WTC11 (cell line): ENCODE results near the gene NPAS3. TPM values are rescaled to one million over a fixed set of nuclear protein-coding genes. Genes with fewer than 3 reads are reported as not detected.

Experiments used
- ATAC-seq: fragments of 200-7000 bp; cut with Tn5 transposase; 2 replicates; pipeline ENCODE4 v1.10.0; 2021; ENCODE audit warnings: mild to moderate bottlenecking, moderate library complexity
- CTCF ChIA-PET: fragments of 300-600 bp; sonication (Branson Sonifier 250); formaldehyde crosslinking; loops from one replicate; lab custom pipeline; 2021; ENCODE audit warnings: antibody characterized with exemption; lab: Charles Lee
- POLR2A ChIA-PET: fragments of 350-600 bp; sonication (Branson Sonifier 250); formaldehyde crosslinking; loops from one replicate; lab custom pipeline; 2021; ENCODE audit warnings: antibody characterized with exemption; lab: Charles Lee
- DNase-seq: peaks from one replicate; pipeline ENCODE4 v3.0.0; 2021; ENCODE audit warnings: low spot score
- H3K27ac Mint-ChIP-seq: 2 replicates; pipeline ENCODE4 v1.8.0; 2021; ENCODE audit warnings: mixed read lengths
- H3K27me3 Mint-ChIP-seq: 2 replicates; pipeline ENCODE4 v1.8.0; 2021; ENCODE audit warnings: low read depth, mild to moderate bottlenecking, moderate library complexity, mixed read lengths
- H3K36me3 Mint-ChIP-seq: 2 replicates; pipeline ENCODE4 v1.8.0; 2021; ENCODE audit warnings: mixed read lengths
- H3K4me1 Mint-ChIP-seq: 2 replicates; pipeline ENCODE4 v1.8.0; 2022; ENCODE audit warnings: mixed read lengths
- H3K4me3 Mint-ChIP-seq: 2 replicates; pipeline ENCODE4 v1.8.0; 2021; ENCODE audit warnings: mild to moderate bottlenecking, moderate library complexity, mixed read lengths
- H3K9me3 Mint-ChIP-seq: 2 replicates; pipeline ENCODE4 v1.8.0; 2021; ENCODE audit warnings: mixed read lengths
- CREB1 ChIP-seq: sonication (generic); formaldehyde crosslinking; IDR thresholded peaks from 2 replicates; pipeline ENCODE4 v1.8.0; 2023; ENCODE audit warnings: mild to moderate bottlenecking, missing genetic modification reagents
- E2F5 ChIP-seq: sonication (generic); formaldehyde crosslinking; IDR thresholded peaks from 2 replicates; pipeline ENCODE4 v1.8.1; 2022; ENCODE audit warnings: mild to moderate bottlenecking, moderate library complexity, missing genetic modification reagents
- EMX1 ChIP-seq: fragments of 250-450 bp; sonication (Bioruptor Pico); IDR thresholded peaks from 2 replicates; pipeline ENCODE4 v1.8.0; 2021; ENCODE audit warnings: mild to moderate bottlenecking
- FOXP1 ChIP-seq: sonication (generic); formaldehyde crosslinking; IDR thresholded peaks from 2 replicates; pipeline ENCODE4 v1.8.0; 2022; ENCODE audit warnings: missing genetic modification reagents, mild to moderate bottlenecking, moderate library complexity, borderline replicate concordance
- JAZF1 ChIP-seq: fragments of 250-450 bp; sonication (Bioruptor Pico); IDR thresholded peaks from 2 replicates; pipeline ENCODE4 v1.9.0; 2021; ENCODE audit warnings: moderate library complexity, mild to moderate bottlenecking, inconsistent platforms
- MLX ChIP-seq: sonication (generic); formaldehyde crosslinking; IDR thresholded peaks from 2 replicates; pipeline ENCODE4 v1.8.1; 2023; ENCODE audit warnings: mild to moderate bottlenecking, missing genetic modification reagents, moderate library complexity
- MYBL2 ChIP-seq: sonication (generic); formaldehyde crosslinking; IDR thresholded peaks from 2 replicates; pipeline ENCODE4 v1.8.1; 2023; ENCODE audit warnings: mild to moderate bottlenecking, moderate library complexity, missing genetic modification reagents
- RELA ChIP-seq: sonication (generic); formaldehyde crosslinking; IDR thresholded peaks from 2 replicates; pipeline ENCODE4 v1.8.1; 2022; ENCODE audit warnings: missing genetic modification reagents, mild to moderate bottlenecking, borderline replicate concordance
- USF2 ChIP-seq: sonication (generic); formaldehyde crosslinking; IDR thresholded peaks from 2 replicates; pipeline ENCODE4 v1.8.1; 2023; ENCODE audit warnings: mild to moderate bottlenecking, missing genetic modification reagents, moderate library complexity
- ZNF532 ChIP-seq: fragments of 250-450 bp; sonication (Bioruptor Pico); IDR thresholded peaks from 2 replicates; pipeline ENCODE4 v1.9.0; 2021; ENCODE audit warnings: mild to moderate bottlenecking, borderline replicate concordance
- ZNF671 ChIP-seq: fragments of 250-450 bp; sonication (Bioruptor Pico); IDR thresholded peaks from 2 replicates; pipeline ENCODE4 v1.8.0; 2021; ENCODE audit warnings: mild to moderate bottlenecking
- total RNA-seq: library from RNA; stranded (reverse); gene quantifications from 3 replicates; pipeline ENCODE4 v1.2.3, GENCODE V29; 2021
- TF ChIP-seq, protein P1 (sequence below): sonication (generic); formaldehyde crosslinking; IDR thresholded peaks from 2 replicates; pipeline ENCODE4 v1.8.0; 2023; ENCODE audit warnings: missing genetic modification reagents, mild to moderate bottlenecking, borderline replicate concordance
- TF ChIP-seq, protein P2 (sequence below): sonication (generic); formaldehyde crosslinking; IDR thresholded peaks from 2 replicates; pipeline ENCODE4 v1.8.1; 2023; ENCODE audit warnings: mild to moderate bottlenecking, missing genetic modification reagents

NPAS3 gene
- total RNA-seq, 1 experiment from 2014 or later: 3.2 TPM

- TF ChIP-seq MLX (no peak), MYBL2 (CRISPR knock-in tag) (no peak), ZNF532 (CRISPR knock-in tag) (no peak), USF2 (CRISPR knock-in tag) (no peak), FOXP1 (CRISPR knock-in tag) (no peak), EMX1 (CRISPR knock-in tag) (no peak), CREB1 (CRISPR knock-in tag) (no peak), RELA (CRISPR knock-in tag) (no peak), ZNF671 (CRISPR knock-in tag) (no peak), E2F5 (CRISPR knock-in tag) (no peak), JAZF1 (CRISPR knock-in tag) (no peak)
- TF ChIP-seq, protein P1, sequence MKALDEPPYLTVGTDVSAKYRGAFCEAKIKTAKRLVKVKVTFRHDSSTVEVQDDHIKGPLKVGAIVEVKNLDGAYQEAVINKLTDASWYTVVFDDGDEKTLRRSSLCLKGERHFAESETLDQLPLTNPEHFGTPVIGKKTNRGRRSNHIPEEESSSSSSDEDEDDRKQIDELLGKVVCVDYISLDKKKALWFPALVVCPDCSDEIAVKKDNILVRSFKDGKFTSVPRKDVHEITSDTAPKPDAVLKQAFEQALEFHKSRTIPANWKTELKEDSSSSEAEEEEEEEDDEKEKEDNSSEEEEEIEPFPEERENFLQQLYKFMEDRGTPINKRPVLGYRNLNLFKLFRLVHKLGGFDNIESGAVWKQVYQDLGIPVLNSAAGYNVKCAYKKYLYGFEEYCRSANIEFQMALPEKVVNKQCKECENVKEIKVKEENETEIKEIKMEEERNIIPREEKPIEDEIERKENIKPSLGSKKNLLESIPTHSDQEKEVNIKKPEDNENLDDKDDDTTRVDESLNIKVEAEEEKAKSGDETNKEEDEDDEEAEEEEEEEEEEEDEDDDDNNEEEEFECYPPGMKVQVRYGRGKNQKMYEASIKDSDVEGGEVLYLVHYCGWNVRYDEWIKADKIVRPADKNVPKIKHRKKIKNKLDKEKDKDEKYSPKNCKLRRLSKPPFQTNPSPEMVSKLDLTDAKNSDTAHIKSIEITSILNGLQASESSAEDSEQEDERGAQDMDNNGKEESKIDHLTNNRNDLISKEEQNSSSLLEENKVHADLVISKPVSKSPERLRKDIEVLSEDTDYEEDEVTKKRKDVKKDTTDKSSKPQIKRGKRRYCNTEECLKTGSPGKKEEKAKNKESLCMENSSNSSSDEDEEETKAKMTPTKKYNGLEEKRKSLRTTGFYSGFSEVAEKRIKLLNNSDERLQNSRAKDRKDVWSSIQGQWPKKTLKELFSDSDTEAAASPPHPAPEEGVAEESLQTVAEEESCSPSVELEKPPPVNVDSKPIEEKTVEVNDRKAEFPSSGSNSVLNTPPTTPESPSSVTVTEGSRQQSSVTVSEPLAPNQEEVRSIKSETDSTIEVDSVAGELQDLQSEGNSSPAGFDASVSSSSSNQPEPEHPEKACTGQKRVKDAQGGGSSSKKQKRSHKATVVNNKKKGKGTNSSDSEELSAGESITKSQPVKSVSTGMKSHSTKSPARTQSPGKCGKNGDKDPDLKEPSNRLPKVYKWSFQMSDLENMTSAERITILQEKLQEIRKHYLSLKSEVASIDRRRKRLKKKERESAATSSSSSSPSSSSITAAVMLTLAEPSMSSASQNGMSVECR: no peak
- TF ChIP-seq, protein P2, sequence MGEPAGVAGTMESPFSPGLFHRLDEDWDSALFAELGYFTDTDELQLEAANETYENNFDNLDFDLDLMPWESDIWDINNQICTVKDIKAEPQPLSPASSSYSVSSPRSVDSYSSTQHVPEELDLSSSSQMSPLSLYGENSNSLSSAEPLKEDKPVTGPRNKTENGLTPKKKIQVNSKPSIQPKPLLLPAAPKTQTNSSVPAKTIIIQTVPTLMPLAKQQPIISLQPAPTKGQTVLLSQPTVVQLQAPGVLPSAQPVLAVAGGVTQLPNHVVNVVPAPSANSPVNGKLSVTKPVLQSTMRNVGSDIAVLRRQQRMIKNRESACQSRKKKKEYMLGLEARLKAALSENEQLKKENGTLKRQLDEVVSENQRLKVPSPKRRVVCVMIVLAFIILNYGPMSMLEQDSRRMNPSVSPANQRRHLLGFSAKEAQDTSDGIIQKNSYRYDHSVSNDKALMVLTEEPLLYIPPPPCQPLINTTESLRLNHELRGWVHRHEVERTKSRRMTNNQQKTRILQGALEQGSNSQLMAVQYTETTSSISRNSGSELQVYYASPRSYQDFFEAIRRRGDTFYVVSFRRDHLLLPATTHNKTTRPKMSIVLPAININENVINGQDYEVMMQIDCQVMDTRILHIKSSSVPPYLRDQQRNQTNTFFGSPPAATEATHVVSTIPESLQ: no peak
- peaks cover 35% of the 10 kb centered on the region for H3K9me3 Mint-ChIP-seq
- H3K27ac Mint-ChIP-seq: no peak overlapping the region
- ChIA-PET POLR2A (interaction anchor here (0.6 kb wide), 1 partner anchor 54 kb away, joined by 4 read pairs; no protein-coding TSS in a partner anchor), CTCF (no interaction called here)
- H3K27me3 Mint-ChIP-seq: peaks cover 3% of the 10 kb centered on the region; the same call in 1 of the 2 replicates
- H3K4me1 Mint-ChIP-seq: peaks cover 5% of the 10 kb centered on the region
- H3K36me3 Mint-ChIP-seq: peaks cover 36% of the 10 kb centered on the region
- DNase-seq: no peak
- no peak for ATAC-seq
- no peak overlapping the region for H3K4me3 Mint-ChIP-seq
Measured at GRCh38 chr14:32993921-32994320, 55.2 kb downstream of the NPAS3 start.
